GM23248 (cell line): Measurements from ENCODE around the gene CCDC88C. TPM values are rescaled to one million over a fixed set of nuclear protein-coding genes. Genes with fewer than 3 reads are reported as not detected.

Experiments
- DNase-seq: peaks from one replicate; pipeline ENCODE4 v3.0.0-alpha.2; 2015
- H2AFZ ChIP-seq: fragments of 200-600 bp; sonication (generic); 2 replicates; pipeline ENCODE4 v1.6.1; 2016; ENCODE audit warnings: antibody characterized with exemption
- H3F3A ChIP-seq: fragments of 200-600 bp; sonication (generic); 2 replicates; pipeline ENCODE4 v1.6.1; 2016; ENCODE audit warnings: mild to moderate bottlenecking, antibody characterized with exemption, mixed run types; ENCODE audit not compliant: insufficient read depth
- H3K27ac ChIP-seq: fragments of 200-600 bp; sonication (generic); 2 replicates; pipeline ENCODE4 v1.5.1; 2016; ENCODE audit warnings: mild to moderate bottlenecking
- H3K27me3 ChIP-seq: fragments of 200-600 bp; sonication (generic); replicated peaks from 2 replicates; pipeline ENCODE4 v1.6.1; 2016; ENCODE audit warnings: mild to moderate bottlenecking; ENCODE audit not compliant: insufficient read depth
- H3K36me3 ChIP-seq: fragments of 200-600 bp; sonication (generic); 2 replicates; pipeline ENCODE4 v1.6.1; 2016; ENCODE audit warnings: low read depth, mild to moderate bottlenecking
- H3K4me1 ChIP-seq: fragments of 200-600 bp; sonication (generic); 2 replicates; pipeline ENCODE4 v1.6.1; 2016; ENCODE audit warnings: mild to moderate bottlenecking; ENCODE audit not compliant: insufficient read depth
- H3K4me2 ChIP-seq: fragments of 200-600 bp; sonication (generic); one replicate; pipeline ENCODE4 v1.6.1; 2016; ENCODE audit warnings: mild to moderate bottlenecking; ENCODE audit not compliant: unreplicated experiment
- H3K4me3 ChIP-seq: fragments of 200-600 bp; sonication (generic); 2 replicates; pipeline ENCODE4 v1.5.1; 2016; ENCODE audit warnings: mild to moderate bottlenecking
- H3K79me2 ChIP-seq: fragments of 200-600 bp; sonication (generic); 2 replicates; pipeline ENCODE4 v1.6.1; 2016; ENCODE audit warnings: mild to moderate bottlenecking; ENCODE audit not compliant: insufficient read depth
- H3K9ac ChIP-seq: fragments of 200-600 bp; sonication (generic); 2 replicates; pipeline ENCODE4 v1.6.1; 2016; ENCODE audit warnings: mild to moderate bottlenecking
- H3K9me2 ChIP-seq: fragments of 200-600 bp; sonication (generic); 2 replicates; pipeline ENCODE4 v1.6.1; 2016; ENCODE audit warnings: mixed run types, mild to moderate bottlenecking, moderate library complexity; ENCODE audit not compliant: insufficient read depth
- H3K9me3 ChIP-seq: fragments of 200-600 bp; sonication (generic); one replicate; pipeline ENCODE4 v1.6.1; 2017; ENCODE audit warnings: low read depth
- H4K20me1 ChIP-seq: fragments of 200-600 bp; sonication (generic); 2 replicates; pipeline ENCODE4 v1.6.0; 2016; ENCODE audit not compliant: insufficient read depth
- EZH2 ChIP-seq: fragments of 200-600 bp; sonication (generic); IDR thresholded peaks from 2 replicates; pipeline ENCODE4 v1.6.1; 2018; ENCODE audit warnings: antibody characterized with exemption, mild to moderate bottlenecking; ENCODE audit not compliant: insufficient read depth, poor library complexity, severe bottlenecking
- EZH2phosphoT487 ChIP-seq: fragments of 200-600 bp; sonication (generic); IDR thresholded peaks from 2 replicates; pipeline ENCODE4 v1.6.1; 2018; ENCODE audit warnings: antibody characterized with exemption, moderate library complexity, mild to moderate bottlenecking, low read depth; ENCODE audit not compliant: insufficient read depth
- WGBS, 2 experiments: methylation state at CpG; one replicate each; pipeline ENCODE4 v1.1.6; 2015 to 2017; ENCODE audit warnings: low lambda C conversion rate in 2 of 2, low coverage in 1 of 2; ENCODE audit errors: missing lambda C conversion rate in 2 of 2; 5-methylcytosine and 5-hydroxymethylcytosine counted together
- in situ Hi-C: fragments of 300-500 bp; cut with MboI; formaldehyde crosslinking; loops from 2 replicates; pipeline ENCODE4 v1.15.0; 2020
- polyA plus RNA-seq: library from polyadenylated mRNA; unstranded; fragments of >200 nt; fragmentation: Nextera tagmentation; extraction: Ambion mirVana; gene quantifications from 2 replicates; pipeline ENCODE4 v1.2.1, GENCODE V29; 2016
- total RNA-seq: library from RNA; depleted of rRNA; stranded (reverse); fragments of >200 nt; shearing (Covaris generic); gene quantifications from 2 replicates; pipeline ENCODE4 v1.2.3, GENCODE V29; 2014

The CCDC88C gene
- total and polyA plus RNA-seq, 2 experiments from 2014 or later: not detected

DNA sequence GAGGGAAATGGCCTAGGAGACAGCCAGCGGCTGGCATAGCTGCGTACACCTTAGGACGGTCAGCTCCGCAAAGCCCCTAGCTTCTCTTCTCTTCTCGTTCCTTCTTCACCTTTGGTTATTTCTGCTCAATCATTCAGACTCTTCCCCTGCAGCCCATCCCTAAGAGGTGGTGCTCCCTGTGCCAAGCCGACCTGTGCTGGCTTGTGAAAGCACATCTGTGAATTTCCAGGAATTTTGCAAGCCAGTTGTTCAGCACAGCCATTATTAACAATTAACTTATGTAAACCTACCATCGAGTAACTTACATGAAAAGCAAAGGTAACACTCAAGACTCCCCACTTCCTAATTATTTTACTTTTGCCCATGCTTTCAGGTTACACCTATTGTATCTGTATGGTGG is 152.2 kb downstream of the CCDC88C start:
- Histone ChIP-seq H3F3A (no peaks in the 10 kb centered on the region), H3K27me3 (no peaks in the 10 kb centered on the region), H3K79me2 (no peaks in the 10 kb centered on the region), H3K36me3 (no peaks in the 10 kb centered on the region), H3K9me3 (no peaks in the 10 kb centered on the region), H3K4me3 (no peak overlapping the region), H3K27ac (no peak overlapping the region), H3K9me2 (no peaks in the 10 kb centered on the region), H3K9ac (no peak overlapping the region), H4K20me1 (no peaks in the 10 kb centered on the region), H3K4me2 (no peak overlapping the region), H2AFZ (no peak overlapping the region), H3K4me1 (peaks cover 8% of the 10 kb centered on the region; the same call in 1 of the 2 replicates)
- 95 to 96% methylated on average over 7 of the region's 7 CpGs for WGBS, 2 experiments
- in situ Hi-C loops: no loop called here
- no peak for TF ChIP-seq EZH2
- TF ChIP-seq EZH2phosphoT487: no peak
- DNase-seq: no peak

DNA sequence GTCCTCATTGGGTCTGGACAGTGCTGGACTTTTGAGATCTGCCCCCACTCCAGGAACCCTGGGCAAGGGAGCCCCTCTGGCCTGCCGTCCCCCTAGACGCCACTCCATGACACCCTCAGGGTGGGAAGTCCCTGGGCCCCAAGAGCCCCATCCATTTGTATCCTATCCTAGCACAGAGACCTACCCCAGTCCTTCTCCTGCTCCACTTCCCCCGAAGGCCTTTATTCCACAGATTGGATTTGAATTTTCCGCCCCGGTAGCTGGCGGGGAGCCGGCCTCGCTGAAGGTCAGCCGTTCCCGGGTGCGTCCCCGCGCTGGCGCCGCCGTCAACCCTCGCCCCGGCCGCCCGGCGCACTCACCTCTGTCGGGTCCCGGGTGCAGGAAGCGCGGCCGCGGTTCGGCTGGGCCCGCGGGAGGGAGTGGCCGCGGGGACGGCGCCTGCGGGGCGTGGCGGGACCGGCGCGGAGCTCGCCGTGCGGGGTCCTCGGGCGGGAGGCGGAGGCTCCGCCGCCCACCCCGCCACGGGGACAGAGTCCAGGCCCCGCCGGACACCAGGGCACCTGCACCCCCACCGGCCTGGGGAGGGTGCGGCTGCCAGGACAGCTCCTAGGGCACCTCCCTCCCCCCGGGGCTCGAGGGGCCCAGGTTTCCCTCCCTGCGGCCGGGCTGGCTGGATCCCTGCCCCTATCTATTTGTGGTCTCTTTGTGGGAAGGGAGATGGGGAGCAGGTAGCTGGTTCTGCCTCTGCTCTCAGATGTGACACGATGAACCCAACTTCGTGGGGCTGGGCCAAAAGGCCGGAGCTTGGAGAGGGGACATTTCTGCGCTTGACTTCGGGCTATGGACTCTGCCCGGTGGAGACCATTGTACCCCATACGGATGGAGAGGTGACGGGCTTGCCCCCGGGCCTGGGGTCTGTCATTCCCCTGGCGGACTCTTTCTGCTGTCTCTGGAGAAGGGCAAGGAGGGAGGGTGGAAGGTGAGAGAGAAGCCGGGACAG is 153.2 kb downstream of the CCDC88C start:
- Histone ChIP-seq H3K36me3 (no peaks in the 10 kb centered on the region), H4K20me1 (no peaks in the 10 kb centered on the region), H3F3A (no peaks in the 10 kb centered on the region), H3K4me3 (peak overlapping the region; percentile 70), H3K9ac (peak overlapping the region; percentile 63), H3K79me2 (no peaks in the 10 kb centered on the region), H3K9me3 (no peaks in the 10 kb centered on the region), H3K27me3 (no peaks in the 10 kb centered on the region), H2AFZ (peak overlapping the region; percentile 79), H3K9me2 (no peaks in the 10 kb centered on the region), H3K27ac (no peak overlapping the region), H3K4me1 (peaks cover 4% of the 10 kb centered on the region; the same call in 1 of the 2 replicates), H3K4me2 (peak overlapping the region; percentile 53)
- WGBS, 2 experiments: 25 to 31% methylated on average over 42 to 49 of the region's 69 CpGs
- in situ Hi-C loops: no loop called here
- no peak for TF ChIP-seq EZH2phosphoT487
- TF ChIP-seq EZH2: no peak
- DNase-seq: peak; percentile 59

GRCh38 chr14:91263329-91263728 is 154.3 kb downstream of the CCDC88C start:
- no peak for DNase-seq
- in situ Hi-C loops: no loop called here
- H3K36me3 ChIP-seq: no peaks in the 10 kb centered on the region
- H3K79me2 ChIP-seq: no peaks in the 10 kb centered on the region
- H3K9ac ChIP-seq: no peak overlapping the region
- H3K9me2 ChIP-seq: no peaks in the 10 kb centered on the region
- H3K4me2 ChIP-seq: no peak overlapping the region
- H3K27me3 ChIP-seq: no peaks in the 10 kb centered on the region
- H3K4me3 ChIP-seq: no peak overlapping the region
- 96 to 100% methylated on average over 2 of the region's 2 CpGs for WGBS, 2 experiments
- no peak overlapping the region for H2AFZ ChIP-seq
- TF ChIP-seq EZH2phosphoT487: no peak
- TF ChIP-seq EZH2: no peak
- H3K4me1 ChIP-seq: 0 out of 2 replicates have a peak, but pooled peaks cover 5% of the 10 kb centered on the region
- no peaks in the 10 kb centered on the region for H3K9me3 ChIP-seq
- peaks cover 7% of the 10 kb centered on the region for H3F3A ChIP-seq
- no peaks in the 10 kb centered on the region for H4K20me1 ChIP-seq
- no peak overlapping the region for H3K27ac ChIP-seq

- no peak overlapping the region for H3K4me2 ChIP-seq
- in situ Hi-C loops: no loop called here
- H3K9me3 ChIP-seq: no peaks in the 10 kb centered on the region
- no peak for TF ChIP-seq EZH2phosphoT487
- TF ChIP-seq EZH2: no peak
- DNase-seq: no peak
- H3K27me3 ChIP-seq: no peaks in the 10 kb centered on the region
- 91 to 97% methylated on average over 11 of the region's 11 CpGs for WGBS, 2 experiments
- H3K36me3 ChIP-seq: no peaks in the 10 kb centered on the region
- peaks cover 19% of the 10 kb centered on the region for H3F3A ChIP-seq
- peaks cover 11% of the 10 kb centered on the region; the same call in 1 of the 2 replicates for H3K4me1 ChIP-seq
- no peaks in the 10 kb centered on the region for H3K79me2 ChIP-seq
- H3K9me2 ChIP-seq: no peaks in the 10 kb centered on the region
- no peak overlapping the region for H3K4me3 ChIP-seq
- no peaks in the 10 kb centered on the region for H4K20me1 ChIP-seq
- H3K9ac ChIP-seq: no peak overlapping the region
- no peak overlapping the region for H2AFZ ChIP-seq
- no peak overlapping the region for H3K27ac ChIP-seq
Measured at GRCh38 chr14:91261986-91262549, 155.6 kb downstream of the CCDC88C start.
